Upper lobe of right lung (tissue), 1 donor: Measurements from ENCODE around the gene HLA-DQA2. TPM values are rescaled to one million over a fixed set of nuclear protein-coding genes. Genes with fewer than 3 reads are reported as not detected.
"Not testable (repeated sequence)": the region's sequence is repeated elsewhere in the genome, so short reads cannot be mapped to it uniquely, and the experiment has no call there.

Source experiments
- ATAC-seq: fragments of 200-7000 bp; cut with Tn5 transposase; one replicate; pipeline ENCODE4 v1.9.1; 2020; ENCODE audit warnings: mild to moderate bottlenecking, moderate library complexity
- DNase-seq: peaks from one replicate; pipeline ENCODE4 v3.0.0-alpha.2; 2020
- H3K27ac ChIP-seq: fragments of 200-600 bp; one replicate; pipeline ENCODE4 v1.8.0; 2022
- H3K27me3 ChIP-seq: fragments of 200-600 bp; one replicate; pipeline ENCODE4 v1.8.0; 2022; ENCODE audit warnings: mild to moderate bottlenecking
- H3K36me3 ChIP-seq: fragments of 200-600 bp; one replicate; pipeline ENCODE4 v1.8.0; 2022
- H3K4me1 ChIP-seq: fragments of 200-600 bp; one replicate; pipeline ENCODE4 v1.8.0; 2022
- H3K4me3 ChIP-seq: fragments of 200-600 bp; one replicate; pipeline ENCODE4 v1.8.0; 2022; ENCODE audit warnings: mild to moderate bottlenecking
- H3K9me3 ChIP-seq: fragments of 200-600 bp; one replicate; pipeline ENCODE4 v1.8.0; 2022
- intact Hi-C: fragments of 100-400 bp; cut with DNase I; formaldehyde crosslinking; loops from one replicate; pipeline ENCODE4 v1.11.0; 2022
- long read RNA-seq: library from polyadenylated mRNA; unstranded; transcript quantifications from one replicate; pipeline ENCODE4 v2.0.0, GENCODE V29; 2021
- total RNA-seq: library from RNA; stranded (reverse); fragmentation: NEBNext Ultra II Directional; extraction: Animal tissue kit (Norgen Biotek cat#: 25700); gene quantifications from one replicate; pipeline ENCODE4 v1.2.1, GENCODE V29; 2021
- TF ChIP-seq, protein P1 (sequence below): fragments of 200-600 bp; IDR thresholded peaks from one replicate; pipeline ENCODE4 v1.8.0; 2022; ENCODE audit warnings: antibody characterized with exemption
- donor health status: DM: no; HTN: yes; CAD: no; lungs with severe emphysema.

The HLA-DQA2 gene
- total RNA-seq: 51.7 TPM
- long read RNA-seq, partial matches to known transcripts: 0 of 1 reads
- long read RNA-seq, other reads (novel, unspliced or antisense): 1 of 1 reads

DNA sequence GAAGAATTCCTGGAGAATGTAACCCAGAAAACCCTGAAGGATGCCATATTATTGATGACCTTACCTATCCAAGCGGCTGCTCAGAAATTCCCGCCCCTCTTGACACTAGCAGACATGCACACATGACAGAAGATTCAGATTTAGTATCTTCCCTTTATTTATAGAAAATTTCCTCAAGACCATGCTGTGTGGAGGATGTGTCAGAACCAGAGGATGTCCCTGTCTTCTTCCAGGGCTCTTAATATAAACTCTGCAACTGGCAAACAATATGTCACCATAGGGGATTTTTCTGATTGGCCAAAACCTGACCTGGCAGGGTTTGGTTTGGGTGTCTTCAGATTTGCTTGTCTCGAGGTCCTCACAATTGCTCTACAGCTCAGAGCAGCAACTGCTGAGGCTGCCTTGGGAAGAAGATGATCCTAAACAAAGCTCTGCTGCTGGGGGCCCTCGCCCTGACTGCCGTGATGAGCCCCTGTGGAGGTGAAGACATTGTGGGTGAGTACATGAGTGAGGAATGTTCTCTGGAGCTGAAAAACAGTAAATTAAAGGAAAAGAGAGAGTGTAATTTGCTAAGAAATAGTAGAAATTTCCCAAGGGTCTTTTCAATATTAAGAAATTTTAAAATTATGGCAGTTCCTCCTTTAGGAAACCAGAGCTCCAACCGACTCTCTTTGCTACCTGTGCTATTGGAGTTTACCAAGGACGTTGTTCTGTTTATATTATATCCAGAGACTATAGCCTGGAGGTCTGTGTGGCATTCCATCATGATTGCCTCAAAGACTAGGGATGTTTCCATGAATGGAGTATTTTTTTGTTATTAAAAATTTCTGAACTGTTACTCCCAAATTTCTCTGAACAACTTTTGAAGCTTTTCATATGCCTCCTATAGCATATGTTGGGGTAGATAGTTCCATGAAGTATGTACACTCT, at the start of gene HLA-DQA2:
TSS of gene HLA-DQA2 (plus strand) at position 361 of the 930 bp plus-strand sequence. CDS start at position 414, 53 bp downstream.
- Histone ChIP-seq H3K27me3 (no peaks in the 10 kb centered on the region), H3K9me3 (no peaks in the 10 kb centered on the region), H3K4me1 (no peaks in the 10 kb centered on the region), H3K27ac (no peak within 1 kb of the TSS), H3K36me3 (no peaks in the 10 kb centered on the region), H3K4me3 (no peak within 1 kb of the TSS)
- TF ChIP-seq, protein P1, sequence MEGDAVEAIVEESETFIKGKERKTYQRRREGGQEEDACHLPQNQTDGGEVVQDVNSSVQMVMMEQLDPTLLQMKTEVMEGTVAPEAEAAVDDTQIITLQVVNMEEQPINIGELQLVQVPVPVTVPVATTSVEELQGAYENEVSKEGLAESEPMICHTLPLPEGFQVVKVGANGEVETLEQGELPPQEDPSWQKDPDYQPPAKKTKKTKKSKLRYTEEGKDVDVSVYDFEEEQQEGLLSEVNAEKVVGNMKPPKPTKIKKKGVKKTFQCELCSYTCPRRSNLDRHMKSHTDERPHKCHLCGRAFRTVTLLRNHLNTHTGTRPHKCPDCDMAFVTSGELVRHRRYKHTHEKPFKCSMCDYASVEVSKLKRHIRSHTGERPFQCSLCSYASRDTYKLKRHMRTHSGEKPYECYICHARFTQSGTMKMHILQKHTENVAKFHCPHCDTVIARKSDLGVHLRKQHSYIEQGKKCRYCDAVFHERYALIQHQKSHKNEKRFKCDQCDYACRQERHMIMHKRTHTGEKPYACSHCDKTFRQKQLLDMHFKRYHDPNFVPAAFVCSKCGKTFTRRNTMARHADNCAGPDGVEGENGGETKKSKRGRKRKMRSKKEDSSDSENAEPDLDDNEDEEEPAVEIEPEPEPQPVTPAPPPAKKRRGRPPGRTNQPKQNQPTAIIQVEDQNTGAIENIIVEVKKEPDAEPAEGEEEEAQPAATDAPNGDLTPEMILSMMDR: no peak
- ATAC-seq: peak; percentile 42
- intact Hi-C loops: no loop called here
- no peak for DNase-seq

DNA sequence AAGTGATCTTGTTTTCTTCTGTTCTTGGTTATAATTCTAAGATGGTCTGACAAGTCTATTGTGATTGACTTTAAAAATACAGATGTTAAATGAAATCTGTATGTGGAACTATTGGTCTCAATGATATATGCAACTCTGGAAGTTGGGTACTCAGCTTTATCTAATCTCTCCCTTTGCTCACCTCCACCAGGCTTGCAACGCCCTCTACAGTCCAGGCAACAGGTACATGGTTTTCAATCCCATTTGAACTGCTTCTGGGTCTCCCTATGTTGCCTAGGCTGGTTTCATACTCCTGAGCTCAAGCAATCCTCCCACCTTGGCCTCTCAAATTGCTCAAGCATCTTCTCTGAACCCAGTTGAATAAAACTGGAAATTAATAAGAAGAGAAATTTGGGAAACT, 49.2 kb upstream of the HLA-DQA2 start:
- no peak overlapping the region for H3K27ac ChIP-seq
- no peaks in the 10 kb centered on the region for H3K4me1 ChIP-seq
- H3K9me3 ChIP-seq: no peaks in the 10 kb centered on the region
- H3K36me3 ChIP-seq: no peaks in the 10 kb centered on the region
- no peaks in the 10 kb centered on the region for H3K27me3 ChIP-seq
- no peak for DNase-seq
- ATAC-seq: peak; percentile 95
- intact Hi-C loops: loop anchor here (10.0 kb wide), 1 partner anchor 277 kb away; no protein-coding TSS in a partner anchor
- no peak overlapping the region for H3K4me3 ChIP-seq
- TF ChIP-seq, protein P1: peak; percentile 53

DNA sequence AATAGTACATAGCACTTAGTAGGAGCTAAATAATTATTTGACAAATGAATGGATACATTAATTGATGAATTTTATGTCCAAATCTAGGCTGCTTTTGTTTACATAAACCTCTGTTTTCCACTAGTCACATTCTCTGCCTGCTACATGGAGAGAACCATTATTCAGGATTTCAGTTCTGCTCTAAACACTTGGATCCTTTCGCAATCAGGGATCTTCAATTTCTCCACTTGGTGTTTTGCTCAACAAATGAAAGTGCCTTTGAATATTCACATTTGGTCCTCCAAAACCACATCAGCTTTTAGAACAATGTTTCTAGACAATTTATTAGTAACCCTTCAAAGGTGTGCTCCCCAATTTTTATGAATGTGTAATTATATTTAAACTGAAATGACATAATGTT, 44.2 kb upstream of the HLA-DQA2 start:
- DNase-seq (no peak), ATAC-seq (no peak)
- Histone ChIP-seq H3K36me3 (no peaks in the 10 kb centered on the region), H3K9me3 (no peaks in the 10 kb centered on the region), H3K27ac (no peak overlapping the region), H3K27me3 (no peaks in the 10 kb centered on the region), H3K4me3 (no peak overlapping the region), H3K4me1 (no peaks in the 10 kb centered on the region)
- intact Hi-C loops: loop anchor here (10.0 kb wide), 1 partner anchor 282 kb away; no protein-coding TSS in a partner anchor
- TF ChIP-seq, protein P1: no peak

DNA sequence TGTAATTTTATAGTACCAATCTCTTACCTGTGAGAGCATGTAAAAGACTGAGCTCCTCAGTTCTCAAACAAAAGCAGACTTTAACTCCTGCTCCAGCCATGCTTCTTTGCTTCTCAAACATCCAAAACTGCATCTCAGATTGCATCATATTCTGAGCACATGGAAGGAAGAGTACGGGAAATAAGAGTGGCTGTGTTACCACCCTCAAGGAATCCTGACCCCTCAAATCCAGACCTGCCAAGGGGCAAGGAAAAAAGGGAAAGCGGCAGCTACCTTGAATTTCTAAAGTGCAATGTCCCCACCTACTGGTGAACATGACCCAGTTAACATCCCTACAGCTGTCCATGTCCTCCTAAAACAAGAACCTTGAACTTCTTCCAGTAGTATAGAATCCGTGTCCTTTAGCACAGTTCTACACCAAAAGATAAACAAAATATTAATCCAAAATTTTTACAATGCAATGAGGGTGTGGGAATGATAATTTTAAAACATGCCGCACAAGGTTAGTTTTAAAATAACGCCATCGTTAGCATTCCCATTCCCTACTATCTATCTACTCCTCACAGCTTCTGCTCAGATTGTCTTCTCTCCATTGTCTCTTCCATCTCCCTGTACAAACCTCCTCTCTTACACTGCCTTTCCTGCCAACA, 40.7 kb upstream of the HLA-DQA2 start:
- TF ChIP-seq, protein P1: peak; percentile 64
- no peaks in the 10 kb centered on the region for H3K4me1 ChIP-seq
- intact Hi-C loops: loop anchor here (5.0 kb wide), 1 partner anchor 268 kb away; no protein-coding TSS in a partner anchor
- H3K27me3 ChIP-seq: no peaks in the 10 kb centered on the region
- peak; percentile 94 for ATAC-seq
- no peak overlapping the region for H3K4me3 ChIP-seq
- no peaks in the 10 kb centered on the region for H3K9me3 ChIP-seq
- DNase-seq: no peak
- no peak overlapping the region for H3K27ac ChIP-seq
- H3K36me3 ChIP-seq: no peaks in the 10 kb centered on the region

DNA sequence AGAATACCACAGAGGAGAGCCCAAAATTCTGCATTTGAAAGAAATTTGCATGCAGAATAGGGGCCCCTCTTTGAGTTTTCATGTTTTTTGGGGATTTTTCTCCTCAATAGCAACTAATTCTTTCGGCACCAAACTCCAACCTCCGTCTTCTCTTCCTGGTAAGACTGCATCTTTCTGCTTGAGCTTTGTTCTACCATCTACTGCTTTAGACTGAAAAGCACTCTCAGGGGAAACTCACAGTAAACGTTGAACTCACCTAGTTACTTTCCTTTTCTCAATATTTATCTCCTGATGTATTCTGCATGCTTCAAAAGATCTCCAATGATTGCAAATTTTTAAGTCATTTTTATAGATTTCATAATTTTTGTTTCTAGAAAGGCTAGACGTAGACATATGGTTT, 37.8 kb upstream of the HLA-DQA2 start:
- Histone ChIP-seq H3K27ac (no peak overlapping the region), H3K36me3 (no peaks in the 10 kb centered on the region), H3K4me1 (no peaks in the 10 kb centered on the region), H3K4me3 (no peak overlapping the region), H3K27me3 (no peaks in the 10 kb centered on the region), H3K9me3 (no peaks in the 10 kb centered on the region)
- DNase-seq: no peak
- ATAC-seq: no peak
- TF ChIP-seq, protein P1: no peak
- intact Hi-C loops: loop anchor here (5.0 kb wide), 1 partner anchor 271 kb away; no protein-coding TSS in a partner anchor

DNA sequence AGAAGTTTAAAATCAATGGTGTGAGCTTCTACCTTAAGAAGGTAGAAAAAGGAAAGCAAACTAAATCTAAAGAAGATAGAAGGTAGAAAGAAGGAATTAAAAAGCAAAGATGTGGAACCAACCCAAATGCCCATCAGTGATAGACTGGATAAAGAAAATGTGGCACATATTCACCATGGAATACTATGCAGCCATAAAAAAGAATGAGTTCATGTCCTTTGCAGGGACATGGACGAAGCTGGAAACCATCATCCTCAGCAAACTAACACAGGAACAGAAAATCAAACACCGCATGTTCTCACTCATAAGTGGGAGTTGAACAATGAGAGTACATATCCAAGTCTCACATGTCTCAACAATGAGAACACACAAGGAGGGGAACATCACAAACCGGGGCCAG, 36.0 kb upstream of the HLA-DQA2 start:
- ATAC-seq, H3K27ac ChIP-seq, H3K4me3 ChIP-seq, H3K27me3 ChIP-seq, DNase-seq, H3K36me3 ChIP-seq, H3K4me1 ChIP-seq, H3K9me3 ChIP-seq, intact Hi-C loops: not testable (repeated sequence)
